GM18870 (cell line): ENCODE results near the gene ZGPAT.

Experiments used
- ATAC-seq: cut with Tn5 transposase; IDR thresholded peaks from one replicate; pipeline ENCODE4 v1.9.1; 2021; ENCODE audit warnings: moderate library complexity; ENCODE audit not compliant: unreplicated experiment

Gene ZGPAT

GRCh38 chr20:63678667-63679465 lies 29.0 kb upstream of the ZGPAT start:
- no peak for ATAC-seq

- ATAC-seq = no peak
Measured at GRCh38 chr20:63679799-63680305, 28.0 kb upstream of the ZGPAT start.

- ATAC-seq = no peak
Measured at GRCh38 chr20:63680427-63680826, 27.4 kb upstream of the ZGPAT start.

- ATAC-seq = no peak
Measured at GRCh38 chr20:63680857-63681608, 26.8 kb upstream of the ZGPAT start.

- ATAC-seq = no peak
Measured at GRCh38 chr20:63681609-63682142, 26.2 kb upstream of the ZGPAT start.

- no peak for ATAC-seq
Measured at GRCh38 chr20:63682384-63683139, 25.3 kb upstream of the ZGPAT start.

- no peak for ATAC-seq
Measured at GRCh38 chr20:63685269-63686026, 22.4 kb upstream of the ZGPAT start.

GRCh38 chr20:63686094-63686491 lies 21.7 kb upstream of the ZGPAT start:
- no peak for ATAC-seq

- ATAC-seq = no peak
Measured at GRCh38 chr20:63686492-63687321, 21.1 kb upstream of the ZGPAT start.

- no peak for ATAC-seq
Measured at GRCh38 chr20:63687419-63688178, 20.2 kb upstream of the ZGPAT start.

GRCh38 chr20:63688228-63689045 lies 19.4 kb upstream of the ZGPAT start:
- no peak for ATAC-seq

- ATAC-seq = no peak
Measured at GRCh38 chr20:63689046-63690002, 18.5 kb upstream of the ZGPAT start.

GRCh38 chr20:63690003-63690897 lies 17.6 kb upstream of the ZGPAT start:
- no peak for ATAC-seq

GRCh38 chr20:63690898-63691710 lies 16.7 kb upstream of the ZGPAT start:
- no peak for ATAC-seq
